Islet of Langerhans (tissue), 1 donor: Measurements from ENCODE around the gene FRY.
"Not testable (repeated sequence)": the region's sequence is repeated elsewhere in the genome, so short reads cannot be mapped to it uniquely, and the experiment has no call there.

Source experiments
- FAIRE-seq: peaks from one replicate; lab custom pipeline; 2011; peaks lifted over from hg19 to GRCh38; lab: Jason Lieb, UNC

The FRY gene

DNA sequence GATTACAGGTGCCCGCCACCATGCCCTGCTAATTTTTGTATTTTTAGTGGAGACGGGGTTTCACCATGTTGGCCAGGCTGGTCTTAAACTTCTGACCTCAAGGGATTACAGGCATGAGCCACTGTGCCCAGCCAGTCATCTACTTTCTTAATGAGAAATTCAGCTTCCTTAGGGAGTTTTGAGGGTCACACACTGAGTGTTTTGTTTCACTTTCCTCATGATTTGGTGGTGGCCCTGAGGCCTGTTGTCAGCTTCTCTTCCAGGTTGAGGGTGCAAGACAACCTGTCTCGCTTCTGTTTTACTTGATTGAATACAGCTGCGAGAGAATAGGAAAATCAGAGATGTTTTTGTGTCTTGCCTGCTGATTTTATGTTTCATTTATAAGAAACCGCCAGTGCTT, 9.9 kb downstream of the FRY start:
- no peak for FAIRE-seq

DNA sequence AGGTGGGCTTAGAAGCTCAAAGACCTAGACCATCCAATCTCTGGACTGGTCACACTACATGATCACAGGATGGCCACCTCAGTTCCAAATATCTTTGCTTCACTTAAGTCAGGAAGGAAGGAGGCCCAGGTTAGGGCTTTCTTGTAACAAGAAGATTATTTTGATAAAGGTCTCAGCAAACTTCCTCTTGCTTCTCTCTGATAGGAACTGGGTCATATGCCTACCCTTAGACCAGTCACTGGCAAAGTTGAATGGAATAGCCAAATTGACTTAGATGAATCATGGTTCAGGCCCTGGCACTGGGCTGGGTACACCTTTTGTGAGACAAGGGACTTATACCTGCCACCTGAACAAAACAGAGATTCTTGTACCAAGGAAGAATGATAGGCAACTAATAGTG, 11.0 kb downstream of the FRY start:
- FAIRE-seq = no peak

DNA sequence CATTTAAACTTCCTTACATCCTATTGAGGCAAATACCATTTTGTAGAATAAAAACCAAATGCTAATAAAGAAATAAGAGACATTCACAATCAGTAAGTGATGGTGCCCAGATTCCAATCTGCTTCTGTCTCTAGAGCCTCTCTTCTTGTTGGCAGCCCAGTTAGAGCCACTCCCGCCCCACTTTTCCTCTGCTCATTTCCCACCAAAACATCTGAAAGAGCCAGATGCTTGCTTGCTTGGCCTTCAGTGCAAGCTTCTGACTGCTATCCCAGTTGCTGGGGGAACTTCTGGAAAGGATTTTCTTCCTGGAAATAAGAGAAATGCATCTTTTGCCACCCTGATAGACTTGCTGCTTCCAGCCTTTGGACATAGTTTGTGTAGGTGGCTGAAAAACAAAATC, 12.9 kb downstream of the FRY start:
- no peak for FAIRE-seq

DNA sequence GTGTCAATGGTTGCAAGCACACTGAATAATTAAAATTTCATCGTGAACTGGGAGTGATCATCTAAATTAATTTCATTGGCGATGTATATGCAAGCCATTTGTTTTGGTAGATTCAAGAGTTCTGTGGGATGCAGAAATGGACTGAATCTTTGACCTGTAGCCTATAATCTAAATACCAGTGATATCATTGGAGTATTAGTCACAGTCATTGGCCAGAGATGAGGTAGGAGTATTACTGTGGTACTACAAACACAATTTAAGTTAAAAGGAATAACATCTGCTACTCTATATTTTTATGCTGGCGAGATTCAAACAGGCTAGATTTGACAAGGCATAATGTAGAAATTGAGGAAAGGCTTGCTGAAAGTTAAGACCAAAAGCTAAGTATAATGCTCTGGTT, 14.0 kb downstream of the FRY start:
- no peak for FAIRE-seq

DNA sequence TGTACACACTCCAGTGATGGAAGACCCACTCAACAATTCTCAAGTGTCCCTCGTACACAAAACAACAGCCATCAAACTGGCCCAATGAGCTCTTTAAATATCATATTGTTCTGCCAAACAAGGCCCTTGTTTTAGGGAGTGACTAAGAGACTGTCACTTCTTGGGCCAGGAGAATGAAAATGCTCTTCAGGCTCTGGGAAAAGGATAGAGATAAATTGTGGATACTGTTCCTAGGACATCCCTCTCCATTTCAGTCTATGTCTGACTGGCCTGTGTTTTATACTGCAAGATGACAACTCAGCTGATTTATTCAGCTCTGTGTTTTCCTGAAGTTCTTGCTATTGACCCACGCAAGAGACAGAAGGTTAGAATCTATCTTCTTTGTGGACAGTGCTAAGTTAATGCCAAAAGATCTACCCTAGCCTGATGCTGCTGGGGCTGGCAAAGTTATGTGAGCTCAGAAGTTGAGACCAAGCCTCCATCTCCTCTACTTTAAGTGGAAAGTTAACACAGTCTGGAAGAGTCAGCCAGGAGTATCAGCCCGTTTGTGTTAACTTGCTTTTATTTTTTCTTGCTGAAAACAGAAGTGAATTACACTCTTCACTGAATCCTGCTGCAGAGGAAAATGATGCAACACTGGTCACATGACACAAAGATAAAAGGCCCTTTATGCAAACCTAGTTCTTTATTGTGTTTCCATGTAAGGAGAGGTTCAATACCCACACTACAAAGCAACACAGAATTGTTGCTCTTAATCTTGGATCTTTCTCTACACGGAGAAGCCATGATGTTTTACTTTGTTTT, 14.6 kb downstream of the FRY start:
- FAIRE-seq = peak; percentile 94

DNA sequence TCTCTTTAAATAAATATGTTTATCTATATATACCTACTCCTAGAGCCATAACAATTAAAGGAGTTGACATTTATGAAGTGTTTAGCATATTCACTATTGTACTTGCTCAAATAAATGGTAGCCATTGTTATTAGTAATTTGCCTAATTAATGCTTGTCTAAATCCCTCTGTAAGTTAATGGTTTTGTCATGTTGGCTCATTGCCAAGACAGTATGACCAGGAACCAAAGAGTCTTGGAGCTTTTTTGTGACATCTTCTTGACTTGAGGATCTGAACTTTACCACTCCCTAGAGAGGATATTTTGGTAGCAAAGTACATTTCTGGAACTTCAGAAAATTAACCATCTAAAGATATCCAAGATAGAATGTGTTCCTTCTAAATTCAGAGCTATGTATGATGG, 15.5 kb downstream of the FRY start:
- FAIRE-seq = no peak

DNA sequence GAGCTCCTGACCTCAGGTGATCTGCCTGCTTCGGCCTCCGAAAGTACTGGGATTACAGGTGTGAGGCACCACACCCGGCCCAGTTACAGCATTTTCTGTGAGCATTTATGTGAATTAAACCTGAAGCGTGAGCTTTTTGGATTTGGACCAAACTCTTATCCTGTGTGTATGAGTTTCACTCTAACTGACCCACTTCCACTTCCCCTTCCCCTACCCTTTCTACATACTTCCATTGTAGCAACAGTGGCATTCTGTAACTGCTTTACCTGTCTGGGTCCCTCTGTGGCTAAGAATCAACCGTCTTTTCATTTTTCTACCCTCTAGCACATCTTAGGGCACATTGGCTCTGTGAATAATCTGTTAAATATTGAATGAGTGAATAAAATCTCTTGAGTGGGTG, 16.2 kb downstream of the FRY start:
- no peak for FAIRE-seq

DNA sequence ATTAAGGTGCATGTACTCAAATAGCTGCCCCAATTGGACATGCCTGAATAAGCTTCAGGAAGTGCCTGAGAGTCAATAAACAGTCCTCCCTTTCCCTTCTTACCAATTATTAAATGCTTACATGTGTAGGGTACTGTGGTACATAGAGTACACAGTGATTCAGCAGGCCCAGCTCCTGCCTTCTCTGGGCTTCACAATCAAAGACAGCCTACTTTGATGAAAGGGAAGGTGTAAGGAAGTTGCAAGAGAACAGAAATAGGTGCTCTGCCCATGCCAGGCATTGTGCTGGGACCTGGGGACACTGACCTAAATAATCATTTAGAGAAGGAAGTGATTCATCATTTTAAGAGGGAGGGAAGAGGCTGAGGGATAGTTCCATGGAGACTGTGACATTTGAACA, 17.2 kb downstream of the FRY start:
- FAIRE-seq = no peak

DNA sequence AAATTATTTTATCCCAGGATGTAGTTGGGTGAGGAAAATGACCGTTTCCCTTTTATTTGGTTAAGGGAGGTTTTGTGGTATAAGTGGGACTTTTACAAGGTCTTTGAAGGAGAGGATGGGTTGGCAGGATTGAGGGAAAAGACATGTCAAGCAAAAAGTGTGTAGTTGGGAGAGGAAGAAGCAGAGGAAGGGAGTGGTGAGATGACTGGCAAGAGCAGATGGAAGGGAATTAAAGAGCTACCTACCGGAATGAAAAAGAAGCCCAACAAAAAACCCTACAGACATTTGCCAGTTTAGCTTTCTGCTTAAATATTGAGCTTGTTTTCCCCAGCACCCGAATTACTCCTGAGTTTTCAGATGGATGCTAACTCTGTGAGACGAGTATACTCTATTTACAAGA, 19.6 kb downstream of the FRY start:
- FAIRE-seq = no peak

DNA sequence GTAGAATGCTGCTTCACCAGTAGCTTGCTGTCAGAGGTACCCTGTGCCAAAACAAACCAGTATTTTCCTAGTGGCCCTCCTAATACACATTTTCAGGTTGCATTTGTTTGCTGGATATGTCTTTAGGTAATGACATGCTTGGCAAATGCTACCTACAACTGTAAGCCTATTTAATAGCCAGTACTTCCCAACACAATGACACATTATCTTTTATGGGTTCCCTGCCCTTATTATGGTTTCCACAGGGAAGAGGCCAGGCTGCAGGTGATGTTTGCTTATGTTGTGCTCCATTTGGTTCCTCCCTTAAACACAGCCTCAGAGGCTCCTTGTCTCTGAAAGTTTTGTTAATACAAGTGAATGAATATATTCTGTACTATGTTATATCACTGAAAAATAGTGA, 24.7 kb downstream of the FRY start:
- peak; percentile 5 for FAIRE-seq

DNA sequence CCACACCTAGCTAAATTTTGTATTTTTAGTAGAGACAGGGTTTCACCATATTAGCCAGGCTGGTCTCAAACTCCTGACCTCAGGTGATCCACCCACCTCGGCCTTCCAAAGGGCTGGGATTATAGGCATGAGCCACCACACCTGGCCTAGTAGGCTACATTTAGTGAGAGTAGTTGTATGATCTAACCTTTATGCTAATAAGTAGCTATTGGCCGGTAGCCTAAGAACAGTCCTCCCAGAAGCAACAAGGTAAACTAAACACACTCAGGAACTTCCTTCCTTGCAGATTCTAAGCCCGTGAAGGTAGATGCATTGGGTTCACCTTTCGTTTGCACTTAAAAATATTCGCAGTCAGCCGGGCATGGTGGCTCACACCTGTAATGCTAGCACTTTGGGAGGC, 25.8 kb downstream of the FRY start:
- not testable (repeated sequence) for FAIRE-seq

DNA sequence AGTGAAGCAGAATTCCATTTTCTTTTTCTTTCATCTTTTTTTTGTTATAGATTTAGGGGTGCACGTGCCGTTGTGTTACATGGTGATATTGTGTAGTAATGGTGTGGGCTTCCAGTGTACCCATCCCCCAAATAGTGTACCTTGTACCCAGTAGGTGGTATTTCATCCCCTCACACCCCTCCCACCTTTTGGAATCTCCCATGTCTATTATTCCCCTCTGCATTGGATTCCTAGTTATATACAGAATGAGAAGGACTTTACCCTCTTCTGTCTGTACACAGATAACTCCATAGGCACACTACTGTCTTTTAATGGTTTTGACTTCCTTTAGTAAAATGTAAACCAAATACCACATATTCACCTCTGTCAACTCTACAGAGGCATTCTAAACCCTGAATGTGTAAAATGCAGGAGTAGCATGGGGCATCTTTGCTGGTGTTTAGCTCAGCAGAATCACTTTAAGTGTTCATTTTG, 28.0 kb downstream of the FRY start:
- FAIRE-seq = no peak

DNA sequence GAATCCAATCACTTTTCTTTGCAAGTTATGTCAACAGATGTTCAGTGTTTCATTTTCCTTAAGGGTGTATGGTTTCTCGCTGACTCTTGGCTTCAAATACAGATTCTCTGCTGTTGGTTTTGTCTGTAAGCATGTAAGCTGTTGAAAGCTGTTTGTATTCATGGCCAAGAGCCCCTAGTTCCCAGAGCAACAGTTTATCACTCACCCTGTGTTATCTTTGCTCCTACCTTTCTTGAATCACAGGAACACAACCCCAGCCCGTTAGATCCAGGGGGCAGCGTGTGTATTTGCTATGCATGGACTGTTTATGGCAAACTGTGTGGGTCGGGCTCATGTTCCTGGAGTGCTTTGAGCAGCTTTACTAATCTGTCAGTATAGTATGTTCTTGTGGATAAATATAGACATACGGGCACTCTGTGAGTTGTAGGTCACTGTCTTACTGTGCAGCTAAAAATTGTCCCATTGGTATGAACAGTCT, 28.9 kb downstream of the FRY start:
- FAIRE-seq = peak; percentile 64

DNA sequence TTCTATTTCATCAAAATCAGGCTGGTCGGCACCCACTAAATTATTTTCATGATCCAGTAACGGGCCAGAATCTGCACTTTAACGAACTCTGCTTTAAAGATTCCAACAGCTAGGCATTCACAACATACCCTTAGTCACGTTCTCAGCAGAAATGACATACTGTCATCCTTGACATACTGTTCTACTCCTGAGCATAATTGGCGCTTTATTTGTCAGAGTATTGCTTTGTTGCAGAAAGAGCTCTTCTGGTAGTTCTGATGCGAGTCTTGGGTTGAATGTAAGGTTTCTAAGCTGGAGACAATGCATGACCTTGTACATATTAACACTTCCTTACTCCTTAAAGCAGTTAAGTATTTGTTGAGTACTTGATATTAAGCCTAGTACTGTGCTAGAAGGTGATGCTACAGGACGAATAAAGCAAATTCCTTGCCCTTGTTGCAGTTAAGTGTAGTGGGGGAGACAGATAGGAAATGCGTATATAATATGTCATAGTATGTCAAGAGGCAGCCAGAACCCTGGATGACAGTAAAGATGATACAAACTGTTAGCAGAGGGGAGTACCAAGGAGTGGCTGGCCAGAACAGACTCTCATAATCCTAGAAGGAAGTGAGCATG, 32.2 kb downstream of the FRY start:
- FAIRE-seq = no peak

DNA sequence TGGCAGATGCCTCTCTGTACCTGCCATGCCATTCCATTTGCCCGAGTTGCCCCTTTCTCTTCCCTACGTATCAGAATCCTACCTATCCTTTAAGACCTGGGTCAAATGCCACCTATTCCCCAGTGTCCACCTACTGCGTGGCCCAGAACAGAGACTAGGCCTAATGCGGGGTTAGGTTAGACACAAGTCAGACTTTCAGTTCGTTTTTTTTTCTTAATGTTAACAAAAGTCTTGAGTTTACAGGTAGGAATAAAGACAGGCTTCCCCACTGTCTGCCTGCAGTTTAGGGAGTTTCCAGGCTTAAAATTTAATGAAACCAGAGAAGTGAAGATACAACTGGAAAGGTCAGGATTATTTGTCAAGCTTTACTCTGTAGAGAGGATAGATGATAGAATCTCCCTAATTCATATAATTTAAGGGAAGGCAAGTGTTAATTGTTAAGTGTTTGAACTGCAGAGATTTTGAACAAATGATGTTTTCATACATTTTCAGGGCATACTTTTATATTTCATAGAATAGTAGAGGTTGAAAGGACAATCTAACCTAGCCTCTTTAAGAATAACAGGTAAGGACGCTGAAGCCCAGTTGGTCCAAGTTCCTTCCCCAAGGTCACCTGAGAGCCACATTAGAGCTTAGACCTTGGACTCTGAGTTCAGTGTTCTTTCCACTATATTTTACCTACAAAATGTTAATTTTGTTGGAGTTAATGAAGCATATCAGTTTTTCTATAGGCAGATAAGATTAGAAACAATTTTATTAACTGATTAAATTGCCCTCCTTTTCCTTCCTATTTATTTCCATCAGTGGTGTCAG, 35.8 kb downstream of the FRY start:
- FAIRE-seq = no peak

DNA sequence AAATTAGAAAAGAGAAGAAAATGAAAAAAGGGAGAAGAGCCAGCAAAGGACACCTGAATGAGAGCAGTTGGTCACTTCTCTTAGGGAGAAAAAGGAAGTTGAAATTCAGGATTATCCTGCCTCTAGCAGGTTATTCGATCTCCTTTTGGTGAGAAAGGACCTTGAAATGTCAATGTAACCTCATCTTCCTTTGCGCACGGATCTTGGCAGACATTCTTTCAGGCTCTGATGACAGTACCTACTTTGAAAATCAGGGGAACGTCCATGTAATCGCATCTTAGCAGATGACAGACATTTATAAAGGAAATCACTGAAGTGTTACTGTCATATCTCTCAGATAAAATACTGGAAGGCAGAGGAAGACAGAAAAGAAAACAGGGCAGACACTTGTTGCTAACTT, 36.7 kb downstream of the FRY start:
- FAIRE-seq = no peak

DNA sequence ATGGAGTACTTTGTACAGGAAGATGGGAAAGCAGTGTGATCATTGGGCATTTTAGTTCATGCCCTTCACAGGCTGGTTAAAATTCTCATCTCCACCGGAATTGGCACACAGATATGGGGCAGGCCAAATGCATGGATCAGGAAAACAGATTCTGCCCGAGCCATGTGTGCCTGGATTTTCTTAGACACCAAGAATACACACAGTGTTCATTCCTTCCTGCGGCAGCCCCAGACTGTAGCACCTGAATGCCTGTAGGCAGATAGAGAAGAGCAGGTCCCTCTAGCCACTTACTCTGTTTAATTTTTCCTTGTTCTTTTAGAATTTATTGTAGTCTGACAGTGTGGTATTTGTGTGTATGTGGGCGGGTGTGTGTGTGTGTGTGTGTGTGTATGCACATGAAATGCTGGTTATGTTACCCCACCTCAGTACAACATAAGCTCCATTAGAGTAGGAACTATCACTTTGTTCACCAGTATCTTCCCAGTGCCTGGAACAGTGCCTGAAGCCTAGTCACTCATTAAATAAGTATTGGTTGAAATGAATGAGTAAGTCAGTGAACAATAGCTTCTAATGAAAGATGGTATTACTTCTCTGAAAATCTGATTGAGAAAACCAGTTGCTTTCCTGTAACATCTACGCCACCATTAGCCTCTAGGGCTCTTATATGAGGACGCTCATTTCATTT, 41.7 kb downstream of the FRY start:
- FAIRE-seq = no peak

DNA sequence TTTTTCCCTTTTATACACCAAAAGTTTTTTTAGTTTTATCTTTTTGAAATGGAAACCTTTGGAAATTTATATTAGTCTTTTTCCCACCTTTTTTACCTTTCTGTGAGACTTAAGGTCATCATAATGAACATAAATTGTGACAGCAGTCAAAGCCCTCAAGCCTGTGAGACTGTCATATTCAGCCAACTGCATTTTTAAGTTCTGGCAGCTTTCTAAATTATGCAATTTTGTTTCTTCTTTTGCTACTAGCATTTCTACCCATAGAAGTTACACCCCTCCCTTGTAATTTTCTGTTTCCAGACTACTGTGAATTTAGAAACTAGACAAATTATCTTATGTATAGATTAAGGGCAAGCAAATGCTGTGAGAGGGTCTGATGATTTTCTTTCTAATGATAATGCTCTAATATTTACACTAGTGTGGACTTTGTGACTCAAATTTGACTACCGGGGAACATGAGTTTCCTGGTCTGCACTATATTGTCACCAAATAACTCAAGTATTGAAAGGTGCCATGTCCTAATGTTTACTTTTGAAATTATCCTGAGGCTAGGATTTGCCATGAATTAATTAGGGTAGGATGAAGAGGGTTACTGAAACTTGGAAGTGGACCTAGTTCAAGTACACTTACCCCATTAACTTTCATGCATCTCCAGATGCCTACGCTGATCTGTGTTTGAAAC, 43.7 kb downstream of the FRY start:
- peak; percentile 82 for FAIRE-seq

DNA sequence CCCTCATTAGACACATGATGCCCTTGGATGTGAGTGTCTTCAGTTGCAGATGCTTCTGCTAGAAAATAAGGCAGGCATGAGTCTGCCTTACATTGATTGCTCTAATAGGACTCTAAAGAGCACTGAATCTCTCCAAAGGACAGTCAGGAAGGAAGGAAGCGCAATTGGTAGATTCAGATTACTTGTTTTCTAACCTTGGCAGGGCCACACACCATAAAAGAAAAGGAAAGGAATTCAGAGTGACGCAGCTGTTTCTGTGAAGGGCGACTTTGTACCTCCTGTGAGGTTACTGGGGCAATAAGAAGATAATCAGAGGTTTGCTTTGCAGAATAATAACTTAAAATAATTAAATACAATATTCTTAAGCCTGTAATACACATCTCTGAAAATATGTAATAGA, 48.0 kb downstream of the FRY start:
- no peak for FAIRE-seq

DNA sequence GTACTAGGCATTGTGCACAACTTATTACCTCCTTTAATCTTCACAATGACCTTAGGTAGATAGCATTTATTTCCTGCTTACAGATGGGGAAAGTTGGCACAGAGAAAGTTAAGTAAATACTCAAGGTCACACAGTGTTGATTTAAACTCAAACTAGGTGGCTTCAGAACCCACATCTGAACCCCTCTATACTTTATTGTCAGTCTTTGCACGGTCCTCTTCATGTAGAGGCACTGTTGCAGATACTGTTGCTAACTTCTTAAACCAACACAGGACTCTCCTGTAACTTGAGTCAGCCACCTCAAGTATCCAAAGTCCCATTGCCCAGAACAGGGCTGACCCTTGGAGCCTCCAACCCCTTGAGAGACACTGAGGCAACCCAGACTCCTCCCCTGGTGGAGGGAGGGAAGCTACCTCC, 48.8 kb downstream of the FRY start:
- FAIRE-seq = no peak

DNA sequence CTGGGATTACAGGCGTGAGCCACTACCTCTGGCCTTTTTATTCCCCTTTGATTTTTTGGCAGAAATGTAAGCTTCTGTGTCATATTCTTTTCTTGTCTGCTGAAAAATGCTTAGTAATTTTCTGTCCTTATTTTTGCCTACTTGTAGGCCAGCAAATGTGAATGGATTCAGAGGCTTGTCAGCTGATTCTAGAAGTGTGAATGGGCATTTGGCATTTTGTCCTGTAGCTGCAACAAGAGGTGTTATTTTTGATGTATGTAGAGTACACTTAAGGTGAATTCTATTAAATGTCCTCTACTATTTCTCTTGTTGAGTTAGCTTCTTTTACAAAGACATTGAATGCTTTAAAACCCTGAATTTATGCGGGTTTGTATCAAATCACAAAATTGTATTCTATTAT, 50.0 kb downstream of the FRY start:
- FAIRE-seq = no peak

DNA sequence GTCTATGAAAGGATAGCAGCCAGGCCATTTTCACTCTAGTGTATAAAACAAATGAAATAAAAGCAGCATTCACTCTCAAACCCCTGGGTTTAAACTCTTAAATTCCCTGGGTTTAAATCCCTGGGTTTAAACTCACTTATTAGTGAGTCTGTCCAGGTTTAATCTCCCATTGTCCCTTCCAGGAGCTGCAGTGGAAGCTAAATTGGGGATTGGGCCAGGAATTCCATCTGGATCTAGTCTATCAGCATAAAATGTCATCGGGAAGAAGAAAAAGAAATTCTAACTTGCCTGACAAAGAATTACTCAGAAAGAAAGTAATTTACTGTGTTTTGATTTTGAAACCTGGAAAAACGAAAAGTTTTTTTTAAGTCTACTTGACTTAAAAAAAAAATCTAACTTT, 54.8 kb downstream of the FRY start:
- no peak for FAIRE-seq
